ENCODE measurements around the gene MOB3C. TPM values are rescaled to one million over a fixed set of nuclear protein-coding genes. Genes with fewer than 3 reads are reported as not detected.

MOB3C gene
- total and polyA plus RNA-seq, 2 donors (not counting 1 experiment from before 2014, with no cell fraction given) = 9.1 to 14.9 TPM

DNA sequence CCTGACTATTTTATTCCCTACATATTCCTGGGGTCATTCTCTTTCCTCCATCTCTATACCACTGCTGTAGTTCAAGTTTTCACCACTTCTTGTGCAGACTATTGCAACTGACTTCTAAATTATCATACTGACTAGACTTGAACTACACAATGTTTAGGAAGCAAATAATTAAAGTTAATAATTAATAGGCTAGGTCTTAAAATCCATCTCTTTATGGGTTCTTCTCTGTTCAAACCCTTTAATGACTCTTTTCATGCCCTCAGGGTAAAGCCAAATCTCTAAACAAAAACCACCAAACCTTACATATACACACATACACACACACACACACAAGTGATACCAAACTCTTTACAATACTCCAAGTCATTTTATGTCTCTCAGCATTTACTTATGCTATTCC, 22.3 kb upstream of the MOB3C start:
- Histone ChIP-seq H4K20me1 (ENCODE audit: control insufficient read depth, extremely low read depth, insufficient read depth, low read length) (no peaks in the 10 kb centered on the region), H3K4me3 (replicated peaks in 1 of 4; ENCODE audit: control extremely low read depth in 1 of 4, insufficient read depth in 1 of 4, low read depth in 3 of 4, low read length in 4 of 4) (no peak overlapping the region), H3K4me2 (ENCODE audit: extremely low read depth, insufficient read depth, low read length) (no peak overlapping the region), H3K27me3 (ENCODE audit: control insufficient read depth, insufficient read depth, low read length) (no peaks in the 10 kb centered on the region), H3K27ac (ENCODE audit: insufficient read depth, low read length) (no peak overlapping the region), H3K79me2 (ENCODE audit: control insufficient read depth, insufficient read depth, low read length) (no peaks in the 10 kb centered on the region), H3K9ac (ENCODE audit: insufficient read depth, low read length) (no peak overlapping the region), H2AFZ (ENCODE audit: low read length) (no peak overlapping the region), H3K4me1 (ENCODE audit: control insufficient read depth, extremely low read depth, insufficient read depth, low read length) (peaks cover 6% of the 10 kb centered on the region), H3K9me3 (ENCODE audit: control insufficient read depth, insufficient read depth, low read depth, low read length) (no peaks in the 10 kb centered on the region), H3K36me3 (ENCODE audit: control insufficient read depth, insufficient read depth, low read length) (peaks cover 4% of the 10 kb centered on the region)
- no peak for TF ChIP-seq EZH2 (IDR thresholded peaks at IDR 0.05; ENCODE audit: low read length, missing control alignments)
- TF ChIP-seq, protein P1, sequence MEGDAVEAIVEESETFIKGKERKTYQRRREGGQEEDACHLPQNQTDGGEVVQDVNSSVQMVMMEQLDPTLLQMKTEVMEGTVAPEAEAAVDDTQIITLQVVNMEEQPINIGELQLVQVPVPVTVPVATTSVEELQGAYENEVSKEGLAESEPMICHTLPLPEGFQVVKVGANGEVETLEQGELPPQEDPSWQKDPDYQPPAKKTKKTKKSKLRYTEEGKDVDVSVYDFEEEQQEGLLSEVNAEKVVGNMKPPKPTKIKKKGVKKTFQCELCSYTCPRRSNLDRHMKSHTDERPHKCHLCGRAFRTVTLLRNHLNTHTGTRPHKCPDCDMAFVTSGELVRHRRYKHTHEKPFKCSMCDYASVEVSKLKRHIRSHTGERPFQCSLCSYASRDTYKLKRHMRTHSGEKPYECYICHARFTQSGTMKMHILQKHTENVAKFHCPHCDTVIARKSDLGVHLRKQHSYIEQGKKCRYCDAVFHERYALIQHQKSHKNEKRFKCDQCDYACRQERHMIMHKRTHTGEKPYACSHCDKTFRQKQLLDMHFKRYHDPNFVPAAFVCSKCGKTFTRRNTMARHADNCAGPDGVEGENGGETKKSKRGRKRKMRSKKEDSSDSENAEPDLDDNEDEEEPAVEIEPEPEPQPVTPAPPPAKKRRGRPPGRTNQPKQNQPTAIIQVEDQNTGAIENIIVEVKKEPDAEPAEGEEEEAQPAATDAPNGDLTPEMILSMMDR (conservative IDR thresholded peaks at IDR 0.05 in 1 of 2, IDR thresholded peaks at IDR 0.05 in 1 of 2; ENCODE audit: low read depth in 1 of 2, low read length in 2 of 2) = no peak
- DNase-seq (ENCODE audit: low read depth in 2 of 2) = no peak

DNA sequence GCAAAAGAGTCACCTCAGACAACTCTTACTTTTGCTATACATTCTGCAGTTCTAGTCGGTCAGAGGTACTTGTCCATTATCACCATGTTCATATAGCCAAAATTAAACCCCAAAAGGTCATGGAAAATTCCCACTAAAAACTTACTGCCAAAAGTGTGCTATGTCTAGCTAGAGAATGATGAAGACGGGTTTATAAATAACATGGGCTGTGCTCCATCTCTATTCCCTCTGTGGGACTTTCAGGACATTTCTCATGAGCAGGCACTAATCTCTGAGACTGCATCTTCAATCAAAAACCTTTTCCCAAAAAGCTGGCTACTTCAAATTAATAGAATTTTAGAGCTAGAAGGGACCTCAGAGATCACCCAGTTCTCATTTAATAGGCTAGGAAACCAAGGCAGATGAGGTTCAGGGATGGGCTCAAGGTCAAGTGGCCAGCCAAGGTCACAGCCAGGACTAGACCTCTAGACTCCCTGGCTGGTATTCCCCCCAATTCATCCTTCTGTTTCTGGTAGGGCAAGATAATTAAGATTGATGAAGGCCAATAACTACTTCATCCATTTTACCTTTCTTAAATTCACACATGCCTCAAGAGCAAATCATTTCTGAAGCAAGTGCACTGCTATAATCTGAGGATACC, 21.0 kb upstream of the MOB3C start:
- Histone ChIP-seq H3K27me3 (ENCODE audit: control insufficient read depth, insufficient read depth, low read length) (no peaks in the 10 kb centered on the region), H3K36me3 (ENCODE audit: control insufficient read depth, insufficient read depth, low read length) (peaks cover 4% of the 10 kb centered on the region), H2AFZ (ENCODE audit: low read length) (no peak overlapping the region), H3K4me2 (ENCODE audit: extremely low read depth, insufficient read depth, low read length) (no peak overlapping the region), H3K4me3 (replicated peaks in 1 of 4; ENCODE audit: control extremely low read depth in 1 of 4, insufficient read depth in 1 of 4, low read depth in 3 of 4, low read length in 4 of 4) (no peak overlapping the region), H3K4me1 (ENCODE audit: control insufficient read depth, extremely low read depth, insufficient read depth, low read length) (no peaks in the 10 kb centered on the region), H3K9me3 (ENCODE audit: control insufficient read depth, insufficient read depth, low read depth, low read length) (no peaks in the 10 kb centered on the region), H3K9ac (ENCODE audit: insufficient read depth, low read length) (no peak overlapping the region), H3K27ac (ENCODE audit: insufficient read depth, low read length) (no peak overlapping the region), H3K79me2 (ENCODE audit: control insufficient read depth, insufficient read depth, low read length) (no peaks in the 10 kb centered on the region), H4K20me1 (ENCODE audit: control insufficient read depth, extremely low read depth, insufficient read depth, low read length) (no peaks in the 10 kb centered on the region)
- TF ChIP-seq, protein P1 (conservative IDR thresholded peaks at IDR 0.05 in 1 of 2, IDR thresholded peaks at IDR 0.05 in 1 of 2; ENCODE audit: low read depth in 1 of 2, low read length in 2 of 2) = no peak
- no peak for TF ChIP-seq EZH2 (IDR thresholded peaks at IDR 0.05; ENCODE audit: low read length, missing control alignments)
- DNase-seq (ENCODE audit: low read depth in 2 of 2) = no peak

DNA sequence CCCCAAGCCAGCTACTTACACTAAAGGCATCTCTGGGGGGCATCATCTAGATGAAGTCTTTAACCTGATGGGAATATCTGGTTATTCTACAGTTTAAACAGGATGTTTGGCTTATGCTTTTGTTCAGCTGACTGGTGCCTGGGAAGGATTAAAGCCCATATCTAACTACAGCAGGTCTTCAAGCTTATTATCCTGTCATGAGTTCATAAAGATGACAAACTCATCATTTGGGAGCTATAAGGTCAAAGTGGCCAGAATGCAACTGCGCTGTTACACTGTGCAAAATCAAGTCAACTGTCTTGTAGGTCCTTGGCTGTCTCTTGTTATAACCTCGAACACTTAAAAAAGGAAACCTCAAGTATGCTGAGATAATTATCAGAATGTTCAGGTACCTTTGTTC, 18.6 kb upstream of the MOB3C start:
- Histone ChIP-seq H3K9ac (ENCODE audit: insufficient read depth, low read length) (no peak overlapping the region), H3K4me2 (ENCODE audit: extremely low read depth, insufficient read depth, low read length) (no peak overlapping the region), H3K27ac (ENCODE audit: insufficient read depth, low read length) (no peak overlapping the region), H3K9me3 (ENCODE audit: control insufficient read depth, insufficient read depth, low read depth, low read length) (no peaks in the 10 kb centered on the region), H3K79me2 (ENCODE audit: control insufficient read depth, insufficient read depth, low read length) (no peaks in the 10 kb centered on the region), H3K4me1 (ENCODE audit: control insufficient read depth, extremely low read depth, insufficient read depth, low read length) (no peaks in the 10 kb centered on the region), H3K4me3 (replicated peaks in 1 of 4; ENCODE audit: control extremely low read depth in 1 of 4, insufficient read depth in 1 of 4, low read depth in 3 of 4, low read length in 4 of 4) (no peak overlapping the region), H4K20me1 (ENCODE audit: control insufficient read depth, extremely low read depth, insufficient read depth, low read length) (no peaks in the 10 kb centered on the region), H2AFZ (ENCODE audit: low read length) (no peak overlapping the region), H3K36me3 (ENCODE audit: control insufficient read depth, insufficient read depth, low read length) (peaks cover 5% of the 10 kb centered on the region), H3K27me3 (ENCODE audit: control insufficient read depth, insufficient read depth, low read length) (no peaks in the 10 kb centered on the region)
- TF ChIP-seq EZH2 (IDR thresholded peaks at IDR 0.05; ENCODE audit: low read length, missing control alignments) = no peak
- TF ChIP-seq, protein P1 (conservative IDR thresholded peaks at IDR 0.05 in 1 of 2, IDR thresholded peaks at IDR 0.05 in 1 of 2; ENCODE audit: low read depth in 1 of 2, low read length in 2 of 2) = no peak
- DNase-seq (ENCODE audit: low read depth in 2 of 2) = no peak

Measured in fibroblast of lung (primary cell).